Activated effector memory CD4-positive, alpha-beta T cell treated with Interleukin-2 at 50 U/mL for 16 hours (primary cell): ENCODE results near the gene FBXO27.

Experiments used
- DNase-seq: peaks from one replicate; pipeline ENCODE4 v3.0.0-alpha.2; 2020

The FBXO27 gene

GRCh38 chr19:38985262-38985661, 47.1 kb downstream of the FBXO27 start:
- DNase-seq, result no peak

GRCh38 chr19:38980583-38981374, 51.6 kb downstream of the FBXO27 start:
- no peak for DNase-seq

- DNase-seq, result no peak
Measured at GRCh38 chr19:38979812-38980211, 52.5 kb downstream of the FBXO27 start.

- no peak for DNase-seq
Measured at GRCh38 chr19:38978326-38978689, 54.0 kb downstream of the FBXO27 start.

GRCh38 chr19:38977445-38978325, 54.7 kb downstream of the FBXO27 start:
- no peak for DNase-seq

- no peak for DNase-seq
Measured at GRCh38 chr19:38975861-38976271, 56.5 kb downstream of the FBXO27 start.

- no peak for DNase-seq
Measured at GRCh38 chr19:38975214-38975860, 57.0 kb downstream of the FBXO27 start, which contains the start of gene FBXO17. TSS of gene FBXO17 (minus strand) at chr19:38975742. CDS start at chr19:38950319, 25,423 bp downstream.

GRCh38 chr19:38974624-38975213, 57.6 kb downstream of the FBXO27 start:
- no peak for DNase-seq
